Amygdala (tissue), 56 donors: ENCODE results near the gene TM4SF4.

Source experiments
- DNase-seq, 56 donors: peaks; one replicate each; lab custom pipeline; 2025; lab: John Stamatoyannopoulos, UW

Gene TM4SF4

DNA sequence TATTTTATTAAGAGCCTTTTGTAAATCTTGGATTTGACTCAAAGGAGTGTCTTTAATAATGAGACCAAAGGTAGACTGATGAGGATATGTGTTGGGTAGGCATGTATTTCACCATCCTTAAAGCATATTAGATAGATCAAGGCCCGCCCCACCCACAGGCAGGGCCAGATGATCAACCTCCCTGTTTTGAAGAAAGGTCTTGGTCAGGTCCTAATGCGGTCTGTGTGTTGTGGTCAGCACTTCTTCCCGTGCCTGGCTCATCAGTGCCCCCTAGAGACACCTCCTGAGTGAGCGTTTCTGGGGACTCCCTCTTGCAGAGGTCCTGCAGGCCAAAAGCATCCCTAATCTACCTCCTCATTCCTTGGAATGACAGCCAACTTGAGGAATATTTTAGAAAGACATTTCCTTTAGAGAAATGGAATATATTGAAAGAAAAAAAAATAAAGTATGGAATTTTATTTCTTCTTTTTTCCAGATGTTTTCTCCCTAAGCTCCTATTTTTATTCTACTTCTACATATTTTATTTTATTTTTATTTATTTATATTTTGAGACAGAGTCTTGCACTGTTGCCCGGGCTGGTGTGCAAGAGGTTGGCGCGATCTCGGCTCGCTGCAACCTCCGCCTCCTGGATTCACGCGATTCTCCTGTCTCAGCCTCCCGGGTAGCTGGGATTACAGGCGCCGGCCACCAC is 6.0 kb downstream of the TM4SF4 start:
- DNase-seq, result peak in 37 of 56 donors; percentile 3 to 66 (median 24)

GRCh38 chr3:149481056-149481455 is 6.6 kb downstream of the TM4SF4 start:
- no peak for DNase-seq

GRCh38 chr3:149481491-149481890 is 7.0 kb downstream of the TM4SF4 start:
- DNase-seq, result no peak

DNA sequence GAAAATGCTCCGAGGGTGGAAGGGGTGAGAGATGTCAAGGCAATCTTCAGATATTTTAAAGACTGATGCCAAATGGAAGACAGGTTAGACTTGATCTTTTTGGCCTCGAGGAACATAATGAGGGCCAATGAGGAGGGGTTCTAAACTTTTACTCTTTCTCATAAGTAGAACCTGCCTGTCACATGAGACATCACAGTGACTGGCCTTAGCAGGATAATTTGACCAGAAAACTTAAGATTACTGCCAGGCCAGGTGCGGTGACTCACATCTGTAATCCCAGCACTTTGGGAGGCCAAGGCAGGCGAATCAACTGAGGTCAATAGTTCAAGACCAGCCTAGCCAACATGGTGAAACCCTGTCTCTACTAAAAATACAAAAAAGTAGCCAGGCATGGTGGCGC is 12.2 kb downstream of the TM4SF4 start:
- DNase-seq, result no peak

GRCh38 chr3:149487598-149488197 is 13.2 kb downstream of the TM4SF4 start:
- DNase-seq, result no peak

DNA sequence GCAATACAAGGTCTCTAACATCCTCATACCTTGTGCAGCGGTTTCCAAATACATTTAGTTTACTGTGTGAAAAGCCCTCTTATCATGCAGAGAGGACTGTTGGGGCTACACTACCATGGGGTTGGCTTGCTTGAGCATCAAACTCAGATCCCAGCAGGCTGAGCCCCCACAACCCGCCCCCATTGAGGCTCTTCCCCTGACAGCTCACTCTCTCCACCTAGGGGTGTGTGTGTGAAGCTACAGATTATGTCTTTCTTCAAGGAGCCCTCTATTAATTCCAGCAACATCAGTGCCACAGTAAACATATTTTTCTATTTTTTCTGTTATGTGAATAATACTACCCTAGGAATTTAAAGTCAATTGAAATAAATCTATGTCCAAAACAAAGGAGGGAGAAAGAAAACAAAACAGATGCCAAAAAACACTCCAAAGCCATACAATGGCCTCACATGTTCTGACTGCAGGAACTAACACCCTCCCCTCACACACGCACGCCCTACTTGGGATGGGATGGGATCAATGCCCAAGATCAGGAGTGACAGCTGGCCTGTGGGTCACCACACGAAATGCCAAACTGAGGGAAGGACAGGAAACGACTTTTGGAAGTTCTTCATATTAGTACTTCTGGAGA is 14.7 kb downstream of the TM4SF4 start:
- no peak for DNase-seq

- DNase-seq, result no peak
Measured at GRCh38 chr3:149490260-149490971, 15.9 kb downstream of the TM4SF4 start.

GRCh38 chr3:149493315-149494021 is 19.0 kb downstream of the TM4SF4 start:
- DNase-seq, result no peak

- peak in 25 of 56 donors; percentile 1 to 58 (median 13) for DNase-seq
Measured at GRCh38 chr3:149494022-149494758, 19.7 kb downstream of the TM4SF4 start.

DNA sequence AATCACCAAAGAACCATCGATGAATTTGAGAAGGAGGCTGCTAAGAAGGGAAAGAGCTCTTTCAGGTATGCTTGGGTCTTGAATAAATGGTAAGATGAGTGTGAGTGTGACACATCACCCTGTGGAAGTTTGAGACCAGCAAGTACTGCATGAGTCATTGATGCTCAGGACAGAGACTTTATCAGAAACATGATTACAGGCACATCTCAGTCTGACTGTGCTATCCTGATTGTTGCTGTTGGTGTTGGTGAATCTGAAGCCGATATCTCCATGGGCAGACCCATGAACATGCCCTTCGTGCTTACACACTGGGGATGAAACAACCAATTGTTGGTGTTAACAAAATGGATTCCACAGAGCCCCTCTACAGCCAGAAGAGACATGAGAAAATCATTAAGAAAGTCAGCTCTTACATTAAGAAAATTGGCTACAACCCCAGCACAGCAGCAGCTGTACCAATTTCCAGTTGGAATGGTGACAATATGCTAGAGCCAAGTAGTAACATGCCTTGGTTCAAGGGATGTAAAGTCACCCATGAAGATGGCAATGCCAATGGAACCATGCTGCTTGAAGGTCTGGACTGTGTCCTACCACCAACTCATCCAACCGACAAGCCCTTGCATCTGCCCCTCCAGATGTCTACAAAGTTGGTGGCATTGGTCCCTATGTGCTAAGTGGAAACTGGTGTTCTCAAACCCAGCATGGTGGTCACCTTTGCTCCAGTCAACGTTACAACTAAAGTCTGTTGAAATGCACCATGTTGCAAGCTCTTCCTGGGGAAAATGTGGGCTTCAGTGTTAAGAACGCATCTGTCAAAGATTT is 20.5 kb downstream of the TM4SF4 start:
- DNase-seq, result no peak

- DNase-seq, result no peak
Measured at GRCh38 chr3:149495581-149496125, 21.2 kb downstream of the TM4SF4 start.

- DNase-seq, result no peak
Measured at GRCh38 chr3:149496891-149497290, 22.4 kb downstream of the TM4SF4 start.

- no peak for DNase-seq
Measured at GRCh38 chr3:149497966-149498670, 23.6 kb downstream of the TM4SF4 start.

GRCh38 chr3:149501524-149501923 is 27.0 kb downstream of the TM4SF4 start:
- DNase-seq, result no peak

DNA sequence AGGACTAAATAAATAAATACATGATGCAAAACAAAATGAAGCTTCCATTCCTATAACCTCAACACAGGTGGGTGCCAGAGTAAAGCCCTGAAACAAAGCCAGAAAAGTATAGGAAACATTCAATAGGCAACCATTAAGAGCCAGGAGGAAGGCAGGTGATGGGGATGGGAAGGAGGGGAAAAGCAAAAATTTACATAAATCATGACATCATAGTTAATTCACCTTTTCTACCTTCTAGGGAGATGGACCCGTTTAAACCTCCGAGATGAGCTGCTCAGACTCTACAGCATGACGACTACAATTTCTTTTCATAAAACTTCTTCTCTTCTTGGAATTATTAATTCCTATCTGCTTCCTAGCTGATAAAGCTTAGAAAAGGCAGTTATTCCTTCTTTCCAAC is 27.9 kb downstream of the TM4SF4 start:
- no peak for DNase-seq

GRCh38 chr3:149506540-149506939 is 32.0 kb downstream of the TM4SF4 start:
- no peak for DNase-seq

GRCh38 chr3:149506965-149507364 is 32.5 kb downstream of the TM4SF4 start:
- DNase-seq, result no peak
